CD4-positive, alpha-beta T cell (primary cell): Measurements from ENCODE around the gene CCS. TPM values are rescaled to one million over a fixed set of nuclear protein-coding genes. Genes with fewer than 3 reads are reported as not detected.

Experiments
- ATAC-seq: fragments of 200-7000 bp; cut with Tn5 transposase; one replicate; pipeline ENCODE4 v1.10.0; 2022; ENCODE audit warnings: mild to moderate bottlenecking; ENCODE audit not compliant: poor library complexity
- CTCF ChIA-PET: fragments of 350-600 bp; sonication (Branson Sonifier 250); formaldehyde crosslinking; loops from one replicate; lab custom pipeline; 2021; ENCODE audit warnings: antibody characterized with exemption, inconsistent platforms; lab: Charles Lee
- POLR2A ChIA-PET: fragments of 350-600 bp; sonication (Branson Sonifier 250); formaldehyde crosslinking; loops from one replicate; lab custom pipeline; 2021; ENCODE audit warnings: antibody characterized with exemption, inconsistent platforms; lab: Charles Lee
- DNase-seq, 14 experiments: peaks; one replicate each; pipeline ENCODE4 v3.0.0-alpha.2; 2013 to 2020; ENCODE audit warnings: mixed read lengths in 2 of 14
- H3K27ac ChIP-seq, 2 donors: one replicate each; pipeline versions ENCODE4 v1.5.1 to v1.7.0; 2013; ENCODE audit warnings: low read length in 2 of 2, low read depth in 1 of 2, mild to moderate bottlenecking in 1 of 2
- H3K27me3 ChIP-seq, 2 experiments: 1 replicate in 1 of 2; 2 replicates in 1 of 2; pipeline versions ENCODE4 v1.6.1 to v1.7.0; 2013; ENCODE audit warnings: low read length in 2 of 2, control low read depth in 1 of 2, mild to moderate bottlenecking in 1 of 2, moderate library complexity in 1 of 2; ENCODE audit not compliant: insufficient read depth in 2 of 2, control insufficient read depth in 1 of 2
- H3K36me3 ChIP-seq: one replicate; pipeline ENCODE4 v1.6.1; 2013; ENCODE audit warnings: low read length, control low read depth; ENCODE audit not compliant: insufficient read depth
- H3K4me1 ChIP-seq: one replicate; pipeline ENCODE4 v1.6.1; 2013; ENCODE audit warnings: low read length, control low read depth; ENCODE audit not compliant: insufficient read depth
- H3K4me3 ChIP-seq: one replicate; pipeline ENCODE4 v1.5.1; 2013; ENCODE audit warnings: mild to moderate bottlenecking, low read length, moderate library complexity
- H3K9me3 ChIP-seq, 2 experiments: 1 replicate in 1 of 2; 2 replicates in 1 of 2; pipeline versions ENCODE4 v1.6.1 to v1.7.0; 2013; ENCODE audit warnings: low read length in 2 of 2, mild to moderate bottlenecking in 2 of 2, control low read depth in 1 of 2, moderate library complexity in 1 of 2; ENCODE audit not compliant: control insufficient read depth in 1 of 2, insufficient read depth in 1 of 2
- H3K27ac Mint-ChIP-seq: one replicate; pipeline ENCODE4 v1.8.0; 2020; ENCODE audit warnings: mixed read lengths
- H3K27me3 Mint-ChIP-seq: one replicate; pipeline ENCODE4 v1.8.0; 2021; ENCODE audit warnings: mixed read lengths
- H3K36me3 Mint-ChIP-seq: one replicate; pipeline ENCODE4 v1.8.0; 2021; ENCODE audit warnings: low read depth, mixed read lengths
- H3K4me1 Mint-ChIP-seq: one replicate; pipeline ENCODE4 v1.8.0; 2021; ENCODE audit warnings: low read depth, mixed read lengths
- H3K4me3 Mint-ChIP-seq: one replicate; pipeline ENCODE4 v1.8.0; 2020; ENCODE audit warnings: mild to moderate bottlenecking, mixed read lengths
- H3K9me3 Mint-ChIP-seq: one replicate; pipeline ENCODE4 v1.8.0; 2020; ENCODE audit warnings: mixed read lengths
- CTCF ChIP-seq: fragments of 200-600 bp; IDR thresholded peaks from one replicate; pipeline ENCODE4 v1.8.0; 2022; ENCODE audit warnings: antibody characterized with exemption, mild to moderate bottlenecking
- intact Hi-C, 2 experiments: fragments of 100-400 bp; cut with DNase I in 1 of 2; cut with micrococcal nuclease in 1 of 2; formaldehyde crosslinking; loops; one replicate each; pipeline versions ENCODE4 v1.15.1 to v1.9.0; 2023 to 2025; cut with DNase I, micrococcal nuclease
- total RNA-seq, 174 experiments: library from RNA in 2 of 174; stranded (reverse) in 2 of 174; gene quantifications; one replicate each; pipeline ENCODE4 v1.2.3 and lab custom pipeline; 2021 to 2026

Gene CCS
- total RNA-seq, 2 experiments from 2014 or later: 25.4 to 26.3 TPM

GRCh38 chr11:66554602-66555001, 38.4 kb upstream of the CCS start:
- POLR2A ChIA-PET: no interaction called here
- CTCF ChIA-PET: no interaction called here
- ATAC-seq (no peak), DNase-seq (no peak)
- H3K27ac ChIP-seq: no peak overlapping the region
- H3K4me1 ChIP-seq: peaks cover 9% of the 10 kb centered on the region
- Mint-ChIP-seq H3K4me3 (no peak overlapping the region), H3K27me3 (peaks cover 14% of the 10 kb centered on the region), H3K36me3 (no peaks in the 10 kb centered on the region), H3K27ac (no peak overlapping the region), H3K9me3 (no peaks in the 10 kb centered on the region), H3K4me1 (peaks cover 5% of the 10 kb centered on the region)
- intact Hi-C loops: no loop called here
- no peaks in the 10 kb centered on the region for H3K36me3 ChIP-seq
- peaks cover 8 to 9% of the 10 kb centered on the region in 2 experiments for H3K27me3 ChIP-seq
- no peak overlapping the region for H3K4me3 ChIP-seq
- H3K9me3 ChIP-seq: peaks cover 0 to 6% of the 10 kb centered on the region in 2 experiments
- no peak for TF ChIP-seq CTCF

GRCh38 chr11:66555416-66555815, 37.6 kb upstream of the CCS start:
- ChIA-PET CTCF (no interaction called here), POLR2A (interaction anchor here (0.6 kb wide), 1 partner anchor 9 kb away, joined by 3 read pairs; the partner anchor contains the start of gene ACTN3)
- Histone ChIP-seq H3K4me3 (no peak overlapping the region), H3K27me3 (peaks cover 8 to 9% of the 10 kb centered on the region in 2 experiments), H3K9me3 (peaks cover 0 to 6% of the 10 kb centered on the region in 2 experiments), H3K27ac (no peak overlapping the region), H3K4me1 (peaks cover 9% of the 10 kb centered on the region), H3K36me3 (no peaks in the 10 kb centered on the region)
- ATAC-seq (no peak), DNase-seq (no peak)
- H3K27ac Mint-ChIP-seq: no peak overlapping the region
- H3K9me3 Mint-ChIP-seq: no peaks in the 10 kb centered on the region
- intact Hi-C loops: no loop called here
- peaks cover 5% of the 10 kb centered on the region for H3K4me1 Mint-ChIP-seq
- H3K36me3 Mint-ChIP-seq: no peaks in the 10 kb centered on the region
- peaks cover 14% of the 10 kb centered on the region for H3K27me3 Mint-ChIP-seq
- no peak overlapping the region for H3K4me3 Mint-ChIP-seq
- no peak for TF ChIP-seq CTCF

GRCh38 chr11:66556086-66556485, 36.9 kb upstream of the CCS start:
- H3K27me3 Mint-ChIP-seq: peaks cover 14% of the 10 kb centered on the region
- no peak overlapping the region for H3K27ac Mint-ChIP-seq
- H3K36me3 Mint-ChIP-seq: no peaks in the 10 kb centered on the region
- Histone ChIP-seq H3K27ac (no peak overlapping the region), H3K4me3 (no peak overlapping the region), H3K4me1 (peaks cover 9% of the 10 kb centered on the region), H3K36me3 (no peaks in the 10 kb centered on the region), H3K27me3 (peaks cover 8 to 9% of the 10 kb centered on the region in 2 experiments), H3K9me3 (peaks cover 0 to 6% of the 10 kb centered on the region in 2 experiments)
- intact Hi-C loops: no loop called here
- H3K4me3 Mint-ChIP-seq: no peak overlapping the region
- H3K9me3 Mint-ChIP-seq: no peaks in the 10 kb centered on the region
- H3K4me1 Mint-ChIP-seq: peaks cover 5% of the 10 kb centered on the region
- DNase-seq (no peak), ATAC-seq (no peak)
- CTCF ChIA-PET: no interaction called here
- POLR2A ChIA-PET: no interaction called here
- no peak for TF ChIP-seq CTCF
